ENCODE measurements around the gene STAG1.
A peak's percentile ranks its signal among the peaks of the same experiment; 100 is the strongest.
"Not testable (repeated sequence)": the region's sequence is repeated elsewhere in the genome, so short reads cannot be mapped to it uniquely, and the experiment has no call there.

STAG1 gene

DNA sequence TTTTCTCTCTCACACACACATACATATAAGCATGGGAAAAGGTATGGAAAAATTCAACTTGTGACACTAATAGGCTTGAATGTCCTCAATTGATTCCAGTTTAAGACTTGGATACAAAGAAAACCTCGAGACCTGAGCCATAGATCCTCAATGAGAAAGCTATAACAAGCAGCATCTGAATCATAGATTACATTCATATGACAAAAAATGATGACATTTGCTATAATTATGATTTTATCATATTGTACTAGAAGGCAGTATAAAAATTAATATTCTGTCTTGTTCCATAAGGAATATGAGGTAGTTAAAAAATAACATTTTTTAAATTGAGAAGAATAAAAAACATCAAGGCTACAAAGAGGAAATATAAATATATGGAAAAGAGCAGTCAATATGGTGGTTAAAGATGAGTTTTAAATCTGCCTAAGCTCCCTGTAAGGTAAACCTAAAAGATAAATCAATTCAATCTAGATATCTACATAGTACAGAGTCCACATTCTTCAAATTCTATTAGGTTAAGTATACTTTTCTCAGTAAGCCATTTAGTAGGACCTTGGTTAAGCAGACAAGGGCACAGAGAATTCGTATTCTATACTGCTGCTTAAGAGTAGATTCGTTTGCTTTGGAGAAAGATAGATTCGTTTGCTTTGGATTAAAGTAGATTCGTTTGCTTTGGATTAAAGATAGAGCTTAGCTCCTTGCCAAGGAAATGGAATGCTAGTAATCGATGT, 175.7 kb downstream of the STAG1 start:
- FAIRE-seq = no peak

DNA sequence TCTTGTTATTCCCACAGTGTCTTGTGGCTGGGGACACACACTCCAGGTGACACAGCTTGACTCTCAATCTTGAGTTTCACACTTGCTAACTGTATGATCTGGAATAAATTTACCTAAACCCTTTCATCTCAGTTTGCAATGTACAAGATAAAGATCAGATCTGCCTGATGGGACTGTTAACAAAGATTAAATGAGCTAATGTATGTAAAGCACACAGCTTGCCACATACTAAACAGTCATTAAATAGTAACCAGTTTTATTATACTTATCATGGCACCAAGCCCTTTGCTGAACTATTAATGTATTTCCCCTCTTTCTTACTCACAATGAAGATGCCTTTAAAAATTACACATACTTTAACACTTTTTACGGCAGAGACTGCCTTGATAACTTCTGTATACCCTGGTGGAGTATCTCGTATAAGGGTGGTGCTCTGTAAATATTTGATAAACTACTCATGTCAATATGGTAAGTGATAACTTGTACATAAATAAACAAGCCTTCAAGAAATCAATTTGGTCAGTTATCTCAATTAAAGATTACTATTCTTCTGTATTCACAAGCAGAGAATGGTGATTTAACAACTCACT, 184.5 kb downstream of the STAG1 start:
- no peak for FAIRE-seq

DNA sequence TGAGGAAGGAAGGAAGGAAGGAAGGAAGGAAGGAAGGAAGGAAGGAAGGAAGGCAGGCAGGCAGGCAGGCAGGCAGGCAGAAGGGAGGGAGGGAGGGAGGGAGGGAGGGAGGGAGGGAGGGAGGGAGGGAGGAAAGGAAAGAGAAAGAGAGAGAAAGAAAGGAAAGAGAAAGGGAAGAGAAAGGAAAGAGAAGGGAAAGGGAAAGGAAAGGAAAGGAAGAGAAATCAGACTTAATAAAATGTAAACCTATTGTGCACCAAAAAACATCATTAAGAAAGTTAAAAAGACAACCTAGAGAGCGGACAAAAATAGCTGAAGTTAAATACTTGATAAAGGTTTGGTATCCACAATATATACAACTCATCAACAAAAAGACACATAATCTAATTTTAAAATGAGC, 187.2 kb downstream of the STAG1 start:
- not testable (repeated sequence) for FAIRE-seq

DNA sequence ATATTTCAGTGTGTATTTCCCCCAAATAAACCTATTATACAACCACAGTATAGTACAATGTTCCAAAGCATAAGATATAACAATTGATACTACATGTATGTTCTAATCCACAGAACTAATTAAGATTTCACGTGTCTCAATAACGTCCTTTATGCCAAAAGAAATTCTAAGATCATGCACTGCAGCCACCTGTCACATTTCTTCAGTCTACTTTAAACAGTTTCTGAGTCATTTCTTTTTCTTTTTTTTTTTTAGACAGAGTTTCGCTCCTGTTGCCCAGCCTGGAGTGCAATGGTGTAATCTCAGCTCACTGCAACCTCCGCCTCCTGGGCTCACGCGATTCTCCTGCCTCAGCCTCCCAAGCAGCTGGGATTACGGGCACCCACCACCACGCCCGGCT, 190.2 kb downstream of the STAG1 start:
- no peak for FAIRE-seq

DNA sequence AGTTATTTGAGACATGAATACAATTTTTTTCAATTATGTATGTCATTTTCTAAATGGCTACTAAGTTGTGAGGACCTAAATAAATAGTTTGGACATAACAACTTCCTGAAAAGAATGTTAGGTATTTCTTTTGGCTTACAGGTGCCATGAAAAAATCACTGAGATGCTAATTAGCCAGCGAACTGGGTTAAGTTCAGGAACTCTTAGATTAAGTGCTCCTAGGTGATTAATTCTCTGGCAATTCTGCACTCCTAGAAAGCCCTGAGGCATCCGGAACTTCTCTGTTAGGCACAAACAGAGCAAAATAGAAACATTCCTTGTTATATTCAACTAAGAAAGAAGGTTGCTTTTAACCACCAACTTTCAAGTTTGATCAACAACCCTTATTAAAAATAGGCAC, 192.3 kb downstream of the STAG1 start:
- FAIRE-seq = no peak

DNA sequence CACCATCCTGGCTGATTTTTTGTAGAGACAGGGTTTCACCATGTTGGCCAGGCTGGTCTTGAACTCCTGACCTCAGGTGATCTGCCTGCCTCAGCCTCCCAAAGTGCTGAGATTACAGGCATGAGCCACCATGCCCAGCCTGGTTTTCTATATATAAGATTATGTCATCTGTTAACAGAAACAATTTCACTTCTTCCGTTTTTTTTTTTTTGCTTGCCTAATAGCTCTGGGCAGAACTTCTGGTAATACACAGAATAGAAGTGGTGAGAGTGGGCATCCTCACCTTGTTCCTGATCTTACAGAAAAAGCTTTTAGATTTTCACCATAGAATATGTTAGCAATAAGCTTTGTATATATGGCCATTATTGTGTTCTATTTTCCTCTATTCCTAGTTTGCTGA, 202.7 kb downstream of the STAG1 start:
- not testable (repeated sequence) for FAIRE-seq

DNA sequence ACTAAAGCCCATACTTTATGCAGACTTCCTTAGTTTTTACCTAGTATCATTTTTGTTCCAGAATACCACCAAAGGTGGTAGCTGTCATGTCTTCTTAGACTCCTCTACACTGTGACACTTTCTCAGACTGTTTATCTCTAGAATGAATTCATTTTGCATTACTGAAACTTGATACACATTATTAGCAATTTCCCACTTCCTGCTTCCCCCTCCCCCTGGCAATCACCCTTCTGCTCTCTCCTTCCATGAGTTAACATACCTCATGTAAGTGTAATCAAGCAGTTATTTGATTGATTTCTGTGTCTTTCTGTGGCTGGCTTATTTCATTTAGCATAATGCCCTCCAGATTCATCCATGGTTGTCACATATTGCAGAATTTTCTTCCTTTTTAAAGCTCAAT, 204.9 kb downstream of the STAG1 start:
- no peak for FAIRE-seq

DNA sequence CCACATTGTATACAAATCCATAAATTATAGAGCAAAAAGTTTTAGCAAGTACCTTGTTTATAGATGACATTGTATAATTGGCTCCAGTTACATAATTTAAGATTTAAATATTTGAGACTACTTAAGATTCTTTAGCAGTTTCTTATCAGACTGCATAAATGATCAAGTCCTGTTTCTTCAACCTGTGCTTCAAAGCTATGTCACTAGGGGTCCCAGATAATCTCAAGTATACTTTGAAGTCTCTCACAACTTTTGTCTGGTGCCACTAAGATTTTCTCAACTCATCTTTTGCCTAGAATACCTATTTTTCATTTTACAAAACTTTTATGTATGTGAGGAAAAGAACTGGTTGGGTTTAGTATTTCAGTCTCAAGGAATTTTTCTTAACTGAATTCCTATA, 205.5 kb downstream of the STAG1 start:
- FAIRE-seq = peak; percentile 33

DNA sequence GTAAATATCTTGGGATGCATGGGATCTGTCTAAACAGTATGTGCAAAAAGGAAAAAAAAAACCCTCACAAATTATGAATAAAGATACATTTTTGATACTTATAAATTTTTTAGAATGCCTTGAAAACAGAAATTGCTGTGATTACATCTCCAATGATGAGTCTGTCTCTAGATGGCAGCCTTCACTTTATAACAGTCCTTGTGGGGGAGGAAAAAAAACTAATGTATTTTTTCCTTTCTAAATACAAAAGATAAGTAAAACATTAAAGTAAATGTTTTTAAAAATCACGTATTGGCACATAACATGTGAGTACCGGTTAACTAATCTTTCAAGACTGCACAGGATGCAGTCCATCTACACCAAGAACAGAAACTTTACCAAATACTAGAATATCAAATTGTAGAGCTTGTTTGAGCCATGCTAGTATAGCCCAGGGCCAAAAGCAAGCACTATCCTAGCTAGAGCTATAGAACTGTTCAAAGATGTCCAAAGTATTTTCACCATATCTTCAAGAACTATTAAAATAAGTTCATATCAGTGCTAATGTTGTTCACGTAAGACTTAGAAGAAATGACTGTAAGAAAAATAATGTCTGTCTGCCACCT, 206.4 kb downstream of the STAG1 start:
- peak; percentile 37 for FAIRE-seq

DNA sequence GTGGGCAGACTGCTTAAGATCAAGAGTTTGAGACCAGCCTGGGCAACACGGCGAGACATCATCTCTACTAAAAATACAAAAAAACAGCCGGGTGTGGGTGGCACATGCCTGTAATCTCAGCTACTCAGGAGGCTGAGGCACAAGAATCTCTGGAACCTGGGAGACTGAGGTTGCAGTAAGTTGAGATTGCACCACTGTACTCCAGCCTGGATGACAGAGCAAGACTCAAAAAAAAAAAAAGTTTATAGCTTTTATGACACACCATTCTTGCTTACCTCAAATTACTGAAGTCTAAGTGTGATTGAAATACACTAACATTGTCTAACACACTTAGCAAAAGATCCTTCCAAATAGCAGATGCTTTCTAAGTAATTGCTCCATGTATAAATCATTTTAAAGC, 207.6 kb downstream of the STAG1 start:
- no peak for FAIRE-seq

DNA sequence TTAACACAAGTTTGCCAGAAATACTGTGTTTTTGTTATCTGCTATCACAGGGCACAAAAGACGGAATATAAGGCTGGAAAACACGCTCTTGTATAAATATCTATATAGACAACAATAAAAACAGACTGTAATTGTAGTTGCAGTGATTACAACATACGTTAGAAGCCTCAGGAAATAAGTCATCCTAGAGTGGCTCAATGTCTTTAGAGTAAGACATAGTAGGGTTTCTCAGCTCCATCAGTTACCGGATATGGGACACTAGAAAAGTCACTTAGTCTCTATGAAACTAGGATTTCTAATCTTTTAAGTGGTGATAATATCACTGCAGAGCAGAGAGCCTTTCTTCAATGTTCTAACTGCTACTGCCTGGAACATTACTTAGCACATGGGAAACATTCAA, 208.8 kb downstream of the STAG1 start:
- FAIRE-seq = no peak

DNA sequence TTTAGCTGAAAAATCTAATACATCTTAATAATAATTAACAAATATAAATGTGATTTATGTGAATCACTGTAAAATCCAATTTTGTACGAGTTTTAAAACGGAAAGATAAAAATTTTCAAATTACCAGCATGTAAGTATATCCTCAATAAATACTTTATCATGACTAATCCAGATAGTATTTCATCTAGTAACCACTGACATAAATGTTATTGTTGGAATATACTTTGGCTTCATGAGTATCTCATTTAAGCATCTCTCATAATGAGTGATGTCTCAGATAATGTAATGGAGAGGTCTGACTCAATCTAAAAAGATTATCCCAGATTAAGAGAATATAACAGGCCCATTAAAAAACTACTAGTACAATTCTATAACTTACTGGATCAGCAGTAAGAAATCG, 216.3 kb downstream of the STAG1 start:
- no peak for FAIRE-seq

DNA sequence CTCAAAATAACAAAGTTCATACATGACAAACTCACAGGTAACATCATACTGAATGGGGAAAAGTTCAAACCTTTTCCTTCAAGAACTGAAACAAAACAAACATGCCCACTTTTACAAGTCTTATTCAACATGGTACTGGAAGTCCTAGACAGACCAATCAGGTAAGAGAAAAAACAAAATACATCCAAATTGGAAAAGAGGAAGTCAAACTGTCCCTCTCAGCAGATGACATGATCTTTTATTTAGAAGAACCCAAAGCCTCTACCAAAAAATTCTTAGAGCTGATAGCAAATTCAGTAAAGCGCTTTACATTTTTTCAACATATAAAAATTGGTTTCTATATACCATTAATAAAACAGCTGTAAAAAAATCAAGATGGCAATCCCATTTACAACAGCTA, 219.4 kb downstream of the STAG1 start:
- no peak for FAIRE-seq

DNA sequence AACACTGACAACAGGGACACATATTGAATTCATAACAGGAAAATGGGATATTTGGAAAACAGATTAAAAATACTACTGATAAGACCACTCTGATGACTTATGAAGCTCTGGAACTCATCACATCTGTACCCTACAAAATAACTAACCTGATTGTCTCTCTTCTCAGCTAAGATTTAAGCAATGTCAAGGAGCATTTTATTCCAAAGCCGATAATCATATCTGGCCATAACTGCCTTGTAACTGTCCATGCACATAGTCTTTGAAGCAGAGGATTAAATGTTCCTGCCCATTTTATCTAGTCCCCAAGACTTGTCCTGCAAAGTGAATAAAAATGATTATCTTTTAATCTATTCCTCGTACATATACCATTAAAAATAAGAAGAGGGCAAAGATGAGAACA, 234.1 kb downstream of the STAG1 start:
- FAIRE-seq = no peak

DNA sequence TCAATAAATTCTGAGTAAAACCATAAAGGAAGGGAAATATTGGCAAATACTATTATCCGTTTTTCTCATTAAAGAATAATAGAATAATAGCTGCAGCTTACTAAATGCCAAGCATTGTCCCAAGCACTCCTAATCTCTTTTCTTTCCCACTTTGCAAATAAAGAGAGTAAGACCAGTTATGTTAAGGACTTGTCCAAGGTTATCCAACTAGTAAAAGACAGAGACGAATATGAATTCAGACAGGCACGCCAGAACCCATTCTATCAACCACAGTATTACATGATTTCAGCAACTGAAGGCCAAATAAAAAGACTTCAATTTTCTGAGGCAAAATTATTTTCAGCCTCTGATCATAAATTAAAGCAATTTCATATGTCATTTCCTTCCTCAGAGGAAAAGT, 235.5 kb downstream of the STAG1 start:
- FAIRE-seq = no peak

DNA sequence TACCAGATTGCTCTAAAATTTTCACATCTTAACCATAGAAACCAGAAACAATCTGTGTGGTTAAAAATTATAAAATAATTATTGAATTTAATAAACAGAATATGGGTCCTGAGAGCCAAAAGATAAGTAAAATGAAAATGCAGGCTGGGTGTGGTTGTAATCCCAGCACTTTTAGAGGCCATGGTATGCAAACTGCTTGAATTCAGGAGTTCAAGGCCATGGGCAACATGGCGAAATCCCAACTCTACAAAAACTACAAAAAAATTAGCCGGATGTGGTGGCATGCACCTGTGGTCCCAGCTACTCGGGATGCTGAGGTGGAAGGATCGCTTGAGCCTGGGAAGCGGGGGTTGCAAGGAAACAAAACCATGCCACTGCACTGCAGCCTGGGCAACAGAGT, 236.1 kb downstream of the STAG1 start:
- no peak for FAIRE-seq

DNA sequence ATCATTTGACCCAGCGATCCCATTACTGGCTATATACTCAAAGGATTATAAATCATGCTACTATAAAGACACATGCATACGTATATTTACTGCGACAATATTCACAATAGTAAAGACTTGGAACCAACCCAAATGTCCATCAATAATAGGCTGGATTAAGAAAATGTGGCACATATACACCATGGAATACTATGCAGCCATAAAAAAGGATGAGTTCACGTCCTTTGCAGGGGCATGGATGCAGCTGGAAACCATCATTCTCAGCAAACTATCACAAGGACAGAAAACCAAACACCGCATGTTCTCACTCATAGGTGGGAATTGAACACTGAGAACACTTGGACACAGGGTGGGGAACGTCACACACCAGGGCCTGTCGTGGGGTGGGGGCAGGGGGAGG, 237.6 kb downstream of the STAG1 start:
- FAIRE-seq = not testable (repeated sequence)

DNA sequence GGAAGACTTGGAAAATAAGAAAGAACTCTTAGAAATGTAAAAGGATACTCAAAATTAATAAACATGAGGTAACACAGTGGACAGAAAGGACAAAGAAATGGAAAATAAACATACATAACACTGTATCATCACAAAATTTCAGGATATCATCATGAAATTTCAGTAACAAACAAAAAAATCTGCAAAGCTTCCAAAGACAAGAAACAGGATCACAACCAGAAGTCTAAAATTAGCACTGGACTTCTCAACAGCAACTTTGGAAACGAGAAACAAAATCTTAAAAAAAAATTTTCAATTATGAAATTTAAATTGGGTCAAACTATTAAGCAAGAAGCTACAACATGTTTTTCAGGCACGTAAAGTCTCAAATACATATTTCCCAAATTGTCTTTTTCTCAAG, 238.8 kb downstream of the STAG1 start:
- no peak for FAIRE-seq

DNA sequence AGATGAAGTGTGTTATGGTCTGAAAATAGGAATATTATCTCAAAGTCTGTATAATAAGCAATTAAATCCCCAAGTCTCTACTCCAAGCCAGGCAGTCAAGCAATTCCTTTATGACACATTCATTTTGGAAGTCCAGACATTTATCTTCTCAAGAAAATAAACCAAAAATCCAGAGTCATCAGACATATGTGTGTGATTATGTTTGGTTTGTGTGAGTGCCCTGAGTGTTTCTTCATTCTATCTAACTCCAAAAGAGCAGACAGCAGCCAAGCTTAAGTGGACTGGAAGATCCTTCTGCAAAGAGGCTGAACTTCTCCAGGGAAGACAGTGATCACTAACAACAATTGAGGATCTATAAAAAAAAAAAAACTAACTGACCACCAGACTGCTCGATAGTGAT, 239.8 kb downstream of the STAG1 start:
- FAIRE-seq = no peak

DNA sequence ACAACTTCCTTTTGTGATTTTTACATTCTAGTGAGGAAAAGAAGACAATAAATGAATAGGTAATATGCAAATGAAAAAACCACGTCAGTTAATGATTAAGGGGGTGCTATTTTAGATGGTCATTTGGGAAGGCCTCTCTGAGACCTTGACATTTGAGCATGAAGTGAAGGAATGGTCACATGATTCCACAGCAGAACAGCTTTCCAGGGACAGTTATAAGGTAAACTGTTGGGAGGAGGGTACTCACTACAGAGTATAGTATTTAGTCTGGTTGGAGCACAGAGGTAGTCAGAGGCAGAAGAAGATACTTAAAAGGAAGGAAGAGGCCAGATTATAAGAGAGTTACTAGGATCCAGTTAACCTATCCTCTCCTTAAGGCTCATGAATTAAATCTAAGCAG, 246.5 kb downstream of the STAG1 start:
- FAIRE-seq = no peak

DNA sequence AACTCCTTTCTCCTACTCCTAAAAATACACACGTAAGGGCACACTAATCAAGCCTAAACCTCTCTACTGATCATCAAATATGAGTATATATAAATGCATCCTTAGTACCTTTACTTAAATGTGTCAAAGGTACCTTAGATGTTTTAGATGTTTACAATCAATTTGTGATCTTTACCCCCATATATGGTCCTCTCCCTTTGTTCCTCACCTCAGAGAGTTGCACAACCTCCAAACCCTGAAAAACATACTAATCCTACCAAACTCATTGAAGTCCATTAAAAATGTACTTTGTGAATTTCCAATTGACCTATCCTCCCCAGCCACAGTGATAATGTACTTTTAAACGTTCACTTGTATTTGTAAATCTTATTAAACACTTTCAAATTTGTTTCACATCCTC, 249.1 kb downstream of the STAG1 start:
- no peak for FAIRE-seq

DNA sequence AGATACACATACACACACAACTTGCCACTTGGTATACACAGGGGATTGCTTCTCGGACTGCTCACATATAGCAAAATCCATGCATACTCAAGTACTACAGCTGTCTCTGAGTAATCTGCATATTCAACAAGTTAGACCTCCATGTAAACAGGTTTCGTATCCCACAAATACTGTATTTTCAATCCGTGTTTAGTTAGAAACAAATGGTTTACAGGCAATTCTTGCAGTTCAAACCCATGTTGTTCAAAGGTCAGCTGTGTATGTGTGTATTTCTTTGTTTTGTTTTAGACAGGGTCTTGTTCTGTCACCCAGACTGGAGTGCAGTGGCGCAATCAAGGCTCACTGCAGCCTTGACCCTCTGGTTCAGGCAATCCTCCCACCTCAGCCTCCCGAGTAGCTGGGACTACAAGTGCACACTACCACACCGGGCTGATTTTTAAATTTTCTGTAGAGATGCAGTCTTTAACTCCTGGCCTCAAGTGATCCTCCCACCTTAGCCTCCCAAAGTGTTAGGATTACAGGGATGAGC, 253.2 kb downstream of the STAG1 start:
- no peak for FAIRE-seq

DNA sequence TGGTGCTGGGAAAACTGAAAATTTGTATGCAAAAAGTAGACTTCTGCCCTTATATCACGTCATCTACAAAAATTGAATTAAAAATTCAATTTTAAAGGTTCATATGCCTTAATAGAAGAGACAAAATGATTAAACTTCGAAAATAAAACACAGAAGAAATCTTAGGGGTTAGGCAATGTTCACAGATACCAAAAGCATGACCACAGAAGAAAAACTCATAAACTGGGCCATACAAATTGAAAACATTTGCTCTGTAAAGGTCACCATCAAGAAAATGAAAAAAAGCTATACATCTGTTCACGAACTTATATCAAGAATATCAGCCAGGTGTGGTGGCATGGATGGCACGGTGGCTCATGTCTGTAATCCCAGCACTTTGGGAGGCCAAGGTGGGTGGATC, 257.0 kb downstream of the STAG1 start:
- no peak for FAIRE-seq

DNA sequence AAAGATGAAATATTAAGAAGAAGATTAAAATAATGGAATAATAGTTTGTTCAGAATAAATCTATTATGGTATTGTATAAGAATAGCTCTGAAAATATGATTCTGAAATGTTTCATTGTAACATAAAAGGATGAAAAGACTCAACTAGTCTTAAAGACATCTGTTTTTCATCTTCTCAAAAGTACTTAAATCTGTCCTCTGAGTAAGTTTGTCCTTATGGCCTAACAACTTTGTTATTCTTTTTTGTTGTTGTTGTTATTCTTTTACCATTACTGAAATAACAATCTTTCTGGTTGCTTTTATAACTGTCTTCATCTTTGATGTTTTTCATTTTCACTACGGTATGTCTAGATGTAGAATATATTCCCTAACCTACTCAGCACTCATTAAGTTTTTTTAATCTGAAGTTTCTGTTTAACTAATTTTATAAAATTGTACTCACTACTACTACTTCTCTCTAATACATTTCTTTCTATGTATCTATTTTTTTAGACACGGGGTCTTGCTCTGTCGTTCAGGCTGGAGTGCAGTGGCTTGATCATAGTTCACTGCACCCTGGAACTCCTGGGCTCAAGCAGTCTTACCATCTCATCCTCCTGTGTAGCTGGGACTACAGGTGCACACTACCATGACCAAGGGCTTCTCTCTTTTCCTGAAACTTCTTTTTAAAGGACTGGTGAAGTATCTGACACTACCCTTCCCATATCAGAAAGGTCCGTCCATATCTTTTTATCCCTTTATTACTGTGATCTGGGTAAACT, 261.4 kb downstream of the STAG1 start:
- no peak for FAIRE-seq
